EL (cell line): ENCODE data around the gene PMP22.
"Not testable (repeated sequence)": the region's sequence is repeated elsewhere in the genome, so short reads cannot be mapped to it uniquely, and the experiment has no call there.

Experiments used
- DNase-seq: peaks from one replicate; pipeline ENCODE4 v3.0.0-alpha.2; 2016

PMP22 gene

GRCh38 chr17:15250135-15250860, 14.8 kb downstream of the PMP22 start:
- no peak for DNase-seq

GRCh38 chr17:15249487-15249886, 15.6 kb downstream of the PMP22 start:
- DNase-seq = no peak

- DNase-seq = no peak
Measured at GRCh38 chr17:15247891-15248529, 17.1 kb downstream of the PMP22 start.

GRCh38 chr17:15245054-15245453, 20.1 kb downstream of the PMP22 start:
- no peak for DNase-seq

GRCh38 chr17:15240644-15241043, 24.5 kb downstream of the PMP22 start:
- DNase-seq = no peak

GRCh38 chr17:15239491-15239890, 25.6 kb downstream of the PMP22 start:
- no peak for DNase-seq

GRCh38 chr17:15238676-15239422, 26.3 kb downstream of the PMP22 start:
- DNase-seq = no peak

GRCh38 chr17:15238057-15238456, 27.1 kb downstream of the PMP22 start:
- DNase-seq = no peak

- no peak for DNase-seq
Measured at GRCh38 chr17:15237106-15237425, 28.1 kb downstream of the PMP22 start.

- no peak for DNase-seq
Measured at GRCh38 chr17:15236281-15237105, 28.6 kb downstream of the PMP22 start.

GRCh38 chr17:15233971-15234370, 31.2 kb downstream of the PMP22 start:
- no peak for DNase-seq

- peak; percentile 80 for DNase-seq
Measured at GRCh38 chr17:15233022-15233805, 31.9 kb downstream of the PMP22 start.

- DNase-seq = no peak
Measured at GRCh38 chr17:15232517-15232915, 32.6 kb downstream of the PMP22 start.

- DNase-seq = no peak
Measured at GRCh38 chr17:15231851-15232516, 33.1 kb downstream of the PMP22 start.

GRCh38 chr17:15230866-15231265, 34.3 kb downstream of the PMP22 start:
- no peak for DNase-seq

- not testable (repeated sequence) for DNase-seq
Measured at GRCh38 chr17:15221827-15222226, 43.3 kb downstream of the PMP22 start.

GRCh38 chr17:15220785-15221184, 44.3 kb downstream of the PMP22 start:
- no peak for DNase-seq

GRCh38 chr17:15216481-15216880, 48.6 kb downstream of the PMP22 start:
- DNase-seq = no peak

- DNase-seq = peak; percentile 43
Measured at GRCh38 chr17:15213381-15214087, 51.6 kb downstream of the PMP22 start.

GRCh38 chr17:15210247-15210646, 54.9 kb downstream of the PMP22 start:
- no peak for DNase-seq

GRCh38 chr17:15203062-15203461, 62.1 kb downstream of the PMP22 start:
- not testable (repeated sequence) for DNase-seq
